K562 (cell line): ENCODE measurements around the gene ZNF705A. TPM values are rescaled to one million over a fixed set of nuclear protein-coding genes. Genes with fewer than 3 reads are reported as not detected.

Experiments used
- ATAC-seq: fragments of 200-7000 bp; cut with Tn5 transposase; 3 replicates; pipeline ENCODE4 v1.9.1; 2020; ENCODE audit warnings: moderate library complexity
- BruUV-seq: library from RNA; stranded (reverse); fragments of 400-500 nt; replicated peaks from 2 replicates; lab custom pipeline; 2021; lab: Mats Ljungman, UMichigan
- CTCF ChIA-PET: fragments of 300-600 bp; formaldehyde crosslinking; extraction: SDS; loops from one replicate; lab custom pipeline; 2021; ENCODE audit warnings: low intra/inter-chr PET ratio; lab: Yijun Ruan, JAX
- POLR2A ChIA-PET: fragments of 300-600, 350-650 bp; sonication (Branson Sonifier 250); formaldehyde crosslinking; extraction: SDS; loops from one replicate; lab custom pipeline; 2021; ENCODE audit warnings: antibody characterized with exemption, inconsistent platforms; lab: Yijun Ruan, JAX
- DNase-seq, 4 experiments: peaks; one replicate each; pipeline versions ENCODE4 v3.0.0 to v3.0.0-alpha.2; 2011 to 2018; ENCODE audit warnings: low spot score in 3 of 4, mixed read lengths in 3 of 4; ENCODE audit errors: extremely low read depth in 1 of 4
- FAIRE-seq: peaks from 2 replicates; lab custom pipeline; 2011; peaks lifted over from hg19 to GRCh38; lab: Jason Lieb, UNC
- H2AFZ ChIP-seq: 2 replicates; pipeline ENCODE4 v1.6.0; 2011; ENCODE audit warnings: low read depth, low read length, control low read depth, inconsistent platforms
- H3K27ac ChIP-seq: fragments of 200-600 bp; 3 replicates; pipeline ENCODE4 v1.8.0; 2011; ENCODE audit warnings: low read depth, mild to moderate bottlenecking, control low read depth, inconsistent platforms, low read length, moderate library complexity, mixed read lengths; ENCODE audit errors: extremely low read depth
- H3K27me3 ChIP-seq, 2 experiments: fragments of 300-600 bp in 1 of 2; 2 replicates in 1 of 2; 3 replicates in 1 of 2; pipeline versions ENCODE4 v1.6.0 to v1.8.0; 2011; ENCODE audit warnings: inconsistent platforms in 2 of 2, low read length in 2 of 2, mild to moderate bottlenecking in 1 of 2, mixed read lengths in 1 of 2, moderate library complexity in 1 of 2; ENCODE audit not compliant: control insufficient read depth in 2 of 2, insufficient read depth in 2 of 2
- H3K36me3 ChIP-seq: fragments of 300-600 bp; 3 replicates; pipeline ENCODE4 v1.8.0; 2011; ENCODE audit warnings: mild to moderate bottlenecking, low read length, inconsistent platforms; ENCODE audit not compliant: control insufficient read depth, insufficient read depth
- H3K4me1 ChIP-seq, 2 experiments: fragments of 200-600 bp in 1 of 2; replicated peaks in 1 of 2; 2 replicates in 1 of 2; 3 replicates in 1 of 2; pipeline versions ENCODE4 v1.5.1 to v1.8.0; 2011; ENCODE audit warnings: inconsistent platforms in 2 of 2, low read length in 2 of 2, mild to moderate bottlenecking in 1 of 2, mixed read lengths in 1 of 2, moderate library complexity in 1 of 2; ENCODE audit not compliant: control insufficient read depth in 2 of 2, insufficient read depth in 2 of 2
- H3K4me2 ChIP-seq: 2 replicates; pipeline ENCODE4 v1.6.1; 2011; ENCODE audit warnings: low read length, control low read depth, inconsistent platforms, mixed read lengths; ENCODE audit not compliant: insufficient read depth
- H3K4me3 ChIP-seq: fragments of 200-600 bp; sonication (generic), shearing (Covaris generic); 2 replicates; pipeline ENCODE4 v1.5.1; 2016; ENCODE audit warnings: control low read depth, inconsistent platforms
- H3K79me2 ChIP-seq: fragments of 200-600 bp; 3 replicates; pipeline ENCODE4 v1.8.0; 2011; ENCODE audit warnings: low read length, inconsistent platforms; ENCODE audit not compliant: control insufficient read depth, insufficient read depth
- H3K9ac ChIP-seq, 2 experiments: 2 replicates each; pipeline versions ENCODE4 v1.6.0 to v1.6.1; 2011; ENCODE audit warnings: low read depth in 2 of 2, low read length in 2 of 2, control low read depth in 1 of 2, inconsistent platforms in 1 of 2, mild to moderate bottlenecking in 1 of 2, mixed read lengths in 1 of 2; ENCODE audit not compliant: insufficient read depth in 1 of 2
- H3K9me1 ChIP-seq: one replicate; pipeline ENCODE4 v1.6.0; 2011; ENCODE audit warnings: inconsistent platforms, mild to moderate bottlenecking, low read length, moderate library complexity; ENCODE audit not compliant: control insufficient read depth, insufficient read depth
- H3K9me3 ChIP-seq: replicated peaks from 2 replicates; pipeline ENCODE4 v1.5.1; 2011; ENCODE audit warnings: low read depth, low read length, inconsistent platforms; ENCODE audit not compliant: control insufficient read depth, insufficient read depth
- H4K20me1 ChIP-seq: replicated peaks from 2 replicates; pipeline ENCODE4 v1.6.1; 2011; ENCODE audit warnings: low read length, inconsistent platforms, mixed read lengths; ENCODE audit not compliant: control insufficient read depth, insufficient read depth
- AFF1 ChIP-seq, 2 experiments: fragments of 450-650 bp; IDR thresholded peaks; 2 replicates each; pipeline ENCODE4 v1.6.1; 2018; ENCODE audit warnings: mild to moderate bottlenecking in 2 of 2, low read depth in 1 of 2; ENCODE audit not compliant: partially characterized antibody in 2 of 2
- EWSR1 ChIP-seq: fragments of 450-650 bp; IDR thresholded peaks from 2 replicates; pipeline ENCODE4 v1.6.1; 2018; ENCODE audit warnings: borderline replicate concordance, mild to moderate bottlenecking, low read depth, moderate library complexity; ENCODE audit not compliant: partially characterized antibody
- EZH2 ChIP-seq: IDR thresholded peaks from 2 replicates; pipeline ENCODE4 v1.6.1; 2012; ENCODE audit warnings: low read depth, mild to moderate bottlenecking, inconsistent platforms, low read length, borderline replicate concordance
- HLTF ChIP-seq: fragments of 450-650 bp; IDR thresholded peaks from 2 replicates; pipeline ENCODE4 v1.6.1; 2016
- MAFG ChIP-seq: fragments of 450-650 bp; conservative IDR thresholded peaks from 2 replicates; pipeline ENCODE4 v1.6.1; 2016; ENCODE audit warnings: missing genetic modification characterization, missing compliant biosample characterization
- SMARCA5 ChIP-seq: fragments of 450-650 bp; IDR thresholded peaks from 2 replicates; pipeline ENCODE4 v1.6.1; 2016
- STAT5B ChIP-seq: fragments of 250-450 bp; sonication (Bioruptor Pico); IDR thresholded peaks from 2 replicates; pipeline ENCODE4 v1.8.0; 2021; ENCODE audit warnings: mild to moderate bottlenecking, inconsistent platforms
- TGIF2 ChIP-seq: sonication (generic); formaldehyde crosslinking; IDR thresholded peaks from 2 replicates; pipeline ENCODE4 v1.8.1; 2022; ENCODE audit warnings: mild to moderate bottlenecking, missing genetic modification reagents, moderate library complexity
- ZBTB5 ChIP-seq: fragments of 450-650 bp; IDR thresholded peaks from 2 replicates; pipeline ENCODE4 v1.6.1; 2017; ENCODE audit warnings: antibody characterized with exemption
- ZHX1 ChIP-seq: fragments of 150-350 bp; conservative IDR thresholded peaks from 2 replicates; pipeline ENCODE4 v1.6.1; 2014; ENCODE audit warnings: low read length
- ZKSCAN3 ChIP-seq: fragments of 250-450 bp; sonication (Bioruptor Pico); IDR thresholded peaks from 2 replicates; pipeline ENCODE4 v1.4.0; 2020
- ZSCAN29 ChIP-seq: fragments of 450-650 bp; IDR thresholded peaks from 2 replicates; pipeline ENCODE4 v1.6.1; 2017
- WGBS: fragments of 100-300 bp; shearing (Covaris generic); methylation state at CpG from one replicate; pipeline ENCODE4 v1.1.6; 2016; ENCODE audit warnings: low coverage, mixed read lengths; ENCODE audit not compliant: insufficient coverage; ENCODE audit errors: missing lambda C conversion rate; 5-methylcytosine and 5-hydroxymethylcytosine counted together
- in situ Hi-C: fragments of 300-500 bp; cut with MboI; formaldehyde crosslinking; loops from 4 replicates; pipeline ENCODE4 v1.15.0; 2018; ENCODE audit warnings: inconsistent platforms, mixed read lengths
- intact Hi-C: fragments of 100-400 bp; cut with micrococcal nuclease; formaldehyde crosslinking; loops from 2 replicates; pipeline ENCODE4 v1.14.2; 2022
- polyA plus RNA-seq, 8 experiments: library from polyadenylated mRNA; depleted of rRNA in 4 of 8; stranded (reverse) in 5 of 8; unstranded in 3 of 8; fragments of >200 nt; fragmentation: Nextera tagmentation in 2 of 8; fragmentation: Illumina TruSeq in 1 of 8; extraction: Ambion mirVana in 2 of 8; extraction: Trizol in 1 of 8; gene quantifications; 2 replicates each; pipeline versions ENCODE4 v1.2.1 to v1.2.3, GENCODE V29; 2011 to 2014; ENCODE audit warnings: inconsistent platforms in 1 of 8, missing spikeins in 1 of 8
- total RNA-seq, 7 experiments: library from RNA; depleted of rRNA in 6 of 7; stranded (reverse); fragments of >200 nt in 6 of 7; fragmentation: Illumina TruSeq in 2 of 7; extraction: Trizol in 2 of 7; gene quantifications; 2 replicates each; pipeline versions ENCODE4 v1.2.1 to v1.2.3, GENCODE V29; 2011 to 2021; ENCODE audit warnings: low replicate concordance in 1 of 7

Gene ZNF705A
- total and polyA plus RNA-seq, 9 of the 15 experiments (the other 6 are each of a cell fraction or from before 2014, with no cell fraction given) = not detected

- 68% methylated on average over 8 of the region's 8 CpGs for WGBS
- TF ChIP-seq HLTF = no peak
- no peak for TF ChIP-seq TGIF2 (CRISPR knock-in tag)
- TF ChIP-seq EWSR1 = no peak
- no peak for TF ChIP-seq MAFG (tag)
- no peak for TF ChIP-seq ZHX1
- no peak for TF ChIP-seq AFF1 (IDR thresholded peaks at IDR 0.05; ENCODE audit: low read depth in 1 of 2, partially characterized antibody in 2 of 2)
- TF ChIP-seq EZH2 = no peak
- TF ChIP-seq SMARCA5 = no peak
- no peak for TF ChIP-seq STAT5B (CRISPR knock-in tag)
- no peak for TF ChIP-seq ZKSCAN3 (CRISPR knock-in tag)
- no peak for TF ChIP-seq ZSCAN29
- no peak for TF ChIP-seq ZBTB5
Measured at GRCh38 chr12:8226355-8226754, 69.5 kb downstream of the ZNF705A start.

More at GRCh38 chr12:8226355-8226754, 69.5 kb downstream of the ZNF705A start:
- in situ Hi-C loops (loop anchor here (5.0 kb wide), 1 partner anchor 124 kb away; no protein-coding TSS in a partner anchor), intact Hi-C loops (no loop called here)
- FAIRE-seq = no peak
- H3K36me3 ChIP-seq = no peaks in the 10 kb centered on the region
- no peak for DNase-seq
- H3K79me2 ChIP-seq = no peaks in the 10 kb centered on the region
- no peak overlapping the region for H3K27ac ChIP-seq
- no peaks in the 10 kb centered on the region for H3K9me1 ChIP-seq
- ChIA-PET POLR2A (no interaction called here), CTCF (interaction anchor here (0.7 kb wide), 1 partner anchor 118 kb away, joined by 3 read pairs; no protein-coding TSS in a partner anchor)
- no TSS peak for BruUV-seq
- H3K9ac ChIP-seq = no peak overlapping the region
- H2AFZ ChIP-seq = no peak overlapping the region
- 0 out of 2 replicates have a peak, but pooled peaks cover under 1% of the 10 kb centered on the region for H3K9me3 ChIP-seq
- H3K4me2 ChIP-seq = no peak overlapping the region
- H4K20me1 ChIP-seq = no peaks in the 10 kb centered on the region
- peaks cover 3 to 17% of the 10 kb centered on the region in 2 experiments; a peak in 2 of 5 replicates for H3K27me3 ChIP-seq
- no peak for ATAC-seq
- no peak overlapping the region for H3K4me3 ChIP-seq
- H3K4me1 ChIP-seq = peaks cover 2 to 13% of the 10 kb centered on the region in 2 experiments; a peak in 2 of 5 replicates
